ENCODE measurements around the gene PECR.

The PECR gene

DNA sequence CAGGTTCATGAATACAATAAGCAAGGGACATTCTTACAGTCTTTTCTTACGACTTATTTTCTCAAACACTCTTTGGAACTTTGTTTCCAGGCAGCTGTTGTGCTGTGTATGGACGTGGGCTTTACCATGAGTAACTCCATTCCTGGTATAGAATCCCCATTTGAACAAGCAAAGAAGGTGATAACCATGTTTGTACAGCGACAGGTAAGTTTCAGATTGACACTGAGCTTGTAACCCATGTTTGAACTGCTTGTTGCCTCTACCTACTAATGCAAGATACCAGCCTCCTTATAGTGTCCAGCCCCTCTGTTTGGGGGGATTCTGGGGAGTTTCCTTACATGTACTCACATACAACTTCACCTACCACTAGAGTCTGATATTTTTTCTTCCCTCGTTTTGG, 31.3 kb upstream of the PECR start:
- H3K36me3 ChIP-seq (replicated peaks in 1 of 2; ENCODE audit: control insufficient read depth in 2 of 2, insufficient read depth in 2 of 2, low read length in 2 of 2) = peaks cover 30 to 74% of the 10 kb centered on the region in 2 donors

DNA sequence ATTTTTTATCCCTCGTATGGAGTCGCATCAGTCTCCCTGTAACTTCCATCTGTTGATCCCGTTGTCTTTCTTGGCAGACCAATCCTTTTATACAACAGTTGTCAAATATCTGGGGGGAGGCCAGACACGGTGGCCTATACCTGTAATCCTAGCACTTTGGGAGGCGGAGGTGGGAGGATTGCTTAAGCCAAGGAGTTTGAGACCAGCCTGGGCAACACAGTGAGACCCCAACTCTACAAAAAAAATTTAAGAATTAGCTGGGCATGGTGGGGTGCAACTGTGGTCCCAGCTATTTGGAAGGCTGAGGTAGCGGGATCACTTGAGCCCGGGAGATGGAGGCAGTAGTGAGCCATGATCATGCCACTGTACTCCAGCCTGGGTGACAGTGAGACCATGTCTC, 29.5 kb upstream of the PECR start:
- Histone ChIP-seq H3K14ac (ENCODE audit: low read length) (no peak overlapping the region), H2BK5ac (ENCODE audit: low read length) (no peak overlapping the region), H3K4me3 (ENCODE audit: low read length in 2 of 2) (no peak overlapping the region), H2BK12ac (ENCODE audit: low read length) (no peak overlapping the region), H2BK15ac (ENCODE audit: low read length) (no peak overlapping the region), H3K27ac (replicated peaks; ENCODE audit: low read length) (no peak overlapping the region), H2BK120ac (ENCODE audit: low read depth, low read length) (no peak overlapping the region), H3K79me1 (ENCODE audit: low read depth, low read length) (no peaks in the 10 kb centered on the region), H3K9ac (ENCODE audit: low read depth, low read length, poor library complexity) (peak overlapping the region; percentile 9), H3K4me2 (ENCODE audit: insufficient read depth, low read length, poor library complexity, severe bottlenecking) (no peak overlapping the region), H3K27me3 (ENCODE audit: control insufficient read depth in 3 of 3, insufficient read depth in 3 of 3, low read depth in 1 of 3, low read length in 3 of 3) (no peaks in the 10 kb centered on the region), H3K23ac (ENCODE audit: low read depth, low read length, poor library complexity) (no peak overlapping the region), H3K4ac (ENCODE audit: low read length) (no peak overlapping the region), H3K9me3 (replicated peaks in 1 of 2; ENCODE audit: control insufficient read depth in 2 of 2, insufficient read depth in 1 of 2, low read depth in 1 of 2, low read length in 2 of 2) (no peaks in the 10 kb centered on the region), H4K8ac (ENCODE audit: low read depth, low read length) (no peak overlapping the region), H4K91ac (ENCODE audit: low read depth, low read length, poor library complexity) (no peak overlapping the region), H2AFZ (ENCODE audit: low read length) (no peak overlapping the region), H3K18ac (ENCODE audit: low read length) (no peak overlapping the region), H3K4me1 (ENCODE audit: control insufficient read depth in 2 of 2, insufficient read depth in 1 of 2, low read depth in 1 of 2, low read length in 2 of 2) (peaks cover 16 to 36% of the 10 kb centered on the region in 2 donors), H3K36me3 (replicated peaks in 1 of 2; ENCODE audit: control insufficient read depth in 2 of 2, insufficient read depth in 2 of 2, low read length in 2 of 2) (peaks cover 22 to 56% of the 10 kb centered on the region in 2 donors), H2AK5ac (ENCODE audit: low read depth, low read length) (no peak overlapping the region)
- WGBS, 2 donors (ENCODE audit: extremely low coverage in 2 of 2, insufficient read length in 2 of 2, insufficient replicate concordance in 1 of 2) = no CpG with 5 or more reads among the region's 7 CpGs
- no peak for DNase-seq (ENCODE audit: low spot score)

More for the DNA sequence above, 31.3 kb upstream of the PECR start:
- no CpG with 5 or more reads among the region's 4 CpGs for WGBS, 2 donors (ENCODE audit: extremely low coverage in 2 of 2, insufficient read length in 2 of 2, insufficient replicate concordance in 1 of 2)
- H2BK120ac ChIP-seq (ENCODE audit: low read depth, low read length) = no peak overlapping the region
- H3K27ac ChIP-seq (replicated peaks; ENCODE audit: low read length) = no peak overlapping the region
- no peak overlapping the region for H2BK12ac ChIP-seq (ENCODE audit: low read length)
- H3K27me3 ChIP-seq (ENCODE audit: control insufficient read depth in 3 of 3, insufficient read depth in 3 of 3, low read depth in 1 of 3, low read length in 3 of 3) = no peaks in the 10 kb centered on the region
- no peaks in the 10 kb centered on the region for H3K79me1 ChIP-seq (ENCODE audit: low read depth, low read length)
- no peak overlapping the region for H3K4me3 ChIP-seq (ENCODE audit: low read length in 2 of 2)
- no peak overlapping the region for H2BK15ac ChIP-seq (ENCODE audit: low read length)
- H3K14ac ChIP-seq (ENCODE audit: low read length) = no peak overlapping the region
- H2AK5ac ChIP-seq (ENCODE audit: low read depth, low read length) = no peak overlapping the region
- no peak overlapping the region for H4K8ac ChIP-seq (ENCODE audit: low read depth, low read length)
- H4K91ac ChIP-seq (ENCODE audit: low read depth, low read length, poor library complexity) = no peak overlapping the region
- no peak overlapping the region for H3K4me2 ChIP-seq (ENCODE audit: insufficient read depth, low read length, poor library complexity, severe bottlenecking)
- no peak overlapping the region for H2AFZ ChIP-seq (ENCODE audit: low read length)
- H3K4me1 ChIP-seq (ENCODE audit: control insufficient read depth in 2 of 2, insufficient read depth in 1 of 2, low read depth in 1 of 2, low read length in 2 of 2) = peaks cover 20 to 36% of the 10 kb centered on the region in 2 donors
- no peak overlapping the region for H2BK5ac ChIP-seq (ENCODE audit: low read length)
- H3K9me3 ChIP-seq (replicated peaks in 1 of 2; ENCODE audit: control insufficient read depth in 2 of 2, insufficient read depth in 1 of 2, low read depth in 1 of 2, low read length in 2 of 2) = no peaks in the 10 kb centered on the region
- H3K4ac ChIP-seq (ENCODE audit: low read length) = no peak overlapping the region
- no peak overlapping the region for H3K23ac ChIP-seq (ENCODE audit: low read depth, low read length, poor library complexity)
- DNase-seq (ENCODE audit: low spot score) = no peak
- no peak overlapping the region for H3K9ac ChIP-seq (ENCODE audit: low read depth, low read length, poor library complexity)
- H3K18ac ChIP-seq (ENCODE audit: low read length) = no peak overlapping the region

DNA sequence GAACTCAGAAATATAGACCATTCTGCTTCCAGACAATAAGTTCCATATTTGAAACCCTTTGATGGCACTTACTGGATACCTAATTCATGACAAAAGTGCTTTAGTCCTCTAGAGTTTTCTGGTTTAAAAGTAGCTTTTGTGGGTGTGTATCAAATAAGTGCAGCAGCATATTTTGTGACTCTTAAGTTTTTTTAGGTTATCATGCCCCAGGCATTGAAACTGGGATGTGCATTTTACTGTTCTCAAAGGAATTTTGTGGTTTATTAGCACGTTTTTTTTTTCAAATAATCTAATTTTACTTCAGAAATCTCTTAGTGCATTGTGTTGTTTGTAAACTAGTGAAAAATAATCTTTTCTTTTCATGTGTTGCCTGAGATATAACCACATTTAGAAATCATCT, 29.0 kb upstream of the PECR start:
- H3K27me3 ChIP-seq (ENCODE audit: control insufficient read depth in 3 of 3, insufficient read depth in 3 of 3, low read depth in 1 of 3, low read length in 3 of 3) = no peaks in the 10 kb centered on the region
- no peak overlapping the region for H3K9ac ChIP-seq (ENCODE audit: low read depth, low read length, poor library complexity)
- H3K4me2 ChIP-seq (ENCODE audit: insufficient read depth, low read length, poor library complexity, severe bottlenecking) = peak overlapping the region; percentile 60
- no peak overlapping the region for H2BK15ac ChIP-seq (ENCODE audit: low read length)
- no peaks in the 10 kb centered on the region for H3K79me1 ChIP-seq (ENCODE audit: low read depth, low read length)
- no peak overlapping the region for H2BK5ac ChIP-seq (ENCODE audit: low read length)
- H2BK120ac ChIP-seq (ENCODE audit: low read depth, low read length) = no peak overlapping the region
- H3K27ac ChIP-seq (replicated peaks; ENCODE audit: low read length) = no peak overlapping the region
- no CpG with 5 or more reads among the region's 1 CpG for WGBS, 2 donors (ENCODE audit: extremely low coverage in 2 of 2, insufficient read length in 2 of 2, insufficient replicate concordance in 1 of 2)
- H2AK5ac ChIP-seq (ENCODE audit: low read depth, low read length) = no peak overlapping the region
- H4K91ac ChIP-seq (ENCODE audit: low read depth, low read length, poor library complexity) = no peak overlapping the region
- no peak overlapping the region for H3K23ac ChIP-seq (ENCODE audit: low read depth, low read length, poor library complexity)
- no peak for DNase-seq (ENCODE audit: low spot score)
- no peak overlapping the region for H4K8ac ChIP-seq (ENCODE audit: low read depth, low read length)
- H3K36me3 ChIP-seq (replicated peaks in 1 of 2; ENCODE audit: control insufficient read depth in 2 of 2, insufficient read depth in 2 of 2, low read length in 2 of 2) = peaks cover 22 to 51% of the 10 kb centered on the region in 2 donors
- no peak overlapping the region for H2AFZ ChIP-seq (ENCODE audit: low read length)
- no peaks in the 10 kb centered on the region for H3K9me3 ChIP-seq (replicated peaks in 1 of 2; ENCODE audit: control insufficient read depth in 2 of 2, insufficient read depth in 1 of 2, low read depth in 1 of 2, low read length in 2 of 2)
- no peak overlapping the region for H2BK12ac ChIP-seq (ENCODE audit: low read length)
- H3K4ac ChIP-seq (ENCODE audit: low read length) = no peak overlapping the region
- peaks cover 16 to 32% of the 10 kb centered on the region in 2 donors for H3K4me1 ChIP-seq (ENCODE audit: control insufficient read depth in 2 of 2, insufficient read depth in 1 of 2, low read depth in 1 of 2, low read length in 2 of 2)
- H3K18ac ChIP-seq (ENCODE audit: low read length) = no peak overlapping the region
- no peak overlapping the region for H3K14ac ChIP-seq (ENCODE audit: low read length)
- H3K4me3 ChIP-seq (ENCODE audit: low read length in 2 of 2) = peak overlapping the region in 1 of 2 donors; percentile 85

- no CpG with 5 or more reads among the region's 10 CpGs for WGBS, 2 donors (ENCODE audit: extremely low coverage in 2 of 2, insufficient read length in 2 of 2, insufficient replicate concordance in 1 of 2)
- Histone ChIP-seq H3K9me3 (replicated peaks in 1 of 2; ENCODE audit: control insufficient read depth in 2 of 2, insufficient read depth in 1 of 2, low read depth in 1 of 2, low read length in 2 of 2) (no peaks in the 10 kb centered on the region), H3K14ac (ENCODE audit: low read length) (no peak overlapping the region), H2BK5ac (ENCODE audit: low read length) (no peak overlapping the region), H3K4ac (ENCODE audit: low read length) (no peak overlapping the region), H4K8ac (ENCODE audit: low read depth, low read length) (no peak overlapping the region), H3K9ac (ENCODE audit: low read depth, low read length, poor library complexity) (no peak overlapping the region), H3K27me3 (ENCODE audit: control insufficient read depth in 3 of 3, insufficient read depth in 3 of 3, low read depth in 1 of 3, low read length in 3 of 3) (no peaks in the 10 kb centered on the region), H3K18ac (ENCODE audit: low read length) (no peak overlapping the region), H4K91ac (ENCODE audit: low read depth, low read length, poor library complexity) (no peak overlapping the region), H3K79me1 (ENCODE audit: low read depth, low read length) (no peaks in the 10 kb centered on the region), H2BK15ac (ENCODE audit: low read length) (no peak overlapping the region), H3K4me2 (ENCODE audit: insufficient read depth, low read length, poor library complexity, severe bottlenecking) (peak overlapping the region; percentile 60), H2AK5ac (ENCODE audit: low read depth, low read length) (no peak overlapping the region), H3K4me3 (ENCODE audit: low read length in 2 of 2) (peak overlapping the region; percentile 85 to 96), H3K36me3 (replicated peaks in 1 of 2; ENCODE audit: control insufficient read depth in 2 of 2, insufficient read depth in 2 of 2, low read length in 2 of 2) (peaks cover 22 to 46% of the 10 kb centered on the region in 2 donors), H2AFZ (ENCODE audit: low read length) (no peak overlapping the region), H3K23ac (ENCODE audit: low read depth, low read length, poor library complexity) (no peak overlapping the region), H3K27ac (replicated peaks; ENCODE audit: low read length) (no peak overlapping the region), H2BK12ac (ENCODE audit: low read length) (no peak overlapping the region), H3K4me1 (ENCODE audit: control insufficient read depth in 2 of 2, insufficient read depth in 1 of 2, low read depth in 1 of 2, low read length in 2 of 2) (peaks cover 14 to 27% of the 10 kb centered on the region in 2 donors), H2BK120ac (ENCODE audit: low read depth, low read length) (no peak overlapping the region)
- DNase-seq (ENCODE audit: low spot score) = no peak
Measured at GRCh38 chr2:216109962-216110614, 28.5 kb upstream of the PECR start.

Data from neuronal stem cell (in vitro differentiated cells).